CD14-positive monocyte (primary cell): Measurements from ENCODE around the gene RPTOR. TPM values are rescaled to one million over a fixed set of nuclear protein-coding genes. Genes with fewer than 3 reads are reported as not detected.

Experiments used
- DNase-seq, 3 donors: peaks; one replicate each; pipeline ENCODE4 v3.0.0-alpha.2; 2011 to 2022
- H2AFZ ChIP-seq: 2 replicates; pipeline ENCODE4 v1.6.0; 2012; ENCODE audit warnings: mild to moderate bottlenecking, low read depth, low read length, inconsistent platforms; ENCODE audit not compliant: insufficient read depth, poor library complexity, severe bottlenecking
- H3K27ac ChIP-seq, 2 donors: 1 replicate in 1 of 2; 2 replicates in 1 of 2; pipeline ENCODE4 v1.5.1; 2012 to 2013; ENCODE audit warnings: low read length in 2 of 2, control low read depth in 1 of 2, inconsistent platforms in 1 of 2, low read depth in 1 of 2, mild to moderate bottlenecking in 1 of 2
- H3K27me3 ChIP-seq, 2 donors: one replicate each; pipeline versions ENCODE4 v1.6.0 to v1.6.1; 2011 to 2013; ENCODE audit warnings: low read length in 2 of 2; ENCODE audit not compliant: control insufficient read depth in 2 of 2, insufficient read depth in 2 of 2
- H3K36me3 ChIP-seq, 2 donors: replicated peaks in 1 of 2; 1 replicate in 1 of 2; 2 replicates in 1 of 2; pipeline versions ENCODE4 v1.5.1 to v1.6.1; 2012 to 2013; ENCODE audit warnings: low read length in 2 of 2, control low read depth in 1 of 2, inconsistent platforms in 1 of 2, mild to moderate bottlenecking in 1 of 2; ENCODE audit not compliant: insufficient read depth in 2 of 2, control insufficient read depth in 1 of 2
- H3K4me1 ChIP-seq, 2 donors: 1 replicate in 1 of 2; 2 replicates in 1 of 2; pipeline versions ENCODE4 v1.5.1 to v1.6.1; 2012 to 2013; ENCODE audit warnings: low read length in 2 of 2, control low read depth in 1 of 2, inconsistent platforms in 1 of 2, mild to moderate bottlenecking in 1 of 2, moderate library complexity in 1 of 2; ENCODE audit not compliant: insufficient read depth in 2 of 2, control insufficient read depth in 1 of 2
- H3K4me2 ChIP-seq: replicated peaks from 2 replicates; pipeline ENCODE3; 2012; ENCODE audit warnings: low read length, moderate library complexity, mild to moderate bottlenecking; ENCODE audit not compliant: poor library complexity, severe bottlenecking; ENCODE audit errors: extremely low read depth
- H3K4me3 ChIP-seq, 3 experiments: fragments of 200-600 bp in 1 of 3; sonication (generic) in 1 of 3; replicated peaks in 1 of 3; 1 replicate in 2 of 3; 2 replicates in 1 of 3; pipeline ENCODE4 v1.5.1; 2011 to 2013; ENCODE audit warnings: low read length in 3 of 3, mild to moderate bottlenecking in 3 of 3, control low read depth in 2 of 3, low read depth in 2 of 3, inconsistent platforms in 1 of 3, moderate library complexity in 1 of 3
- H3K79me2 ChIP-seq: 2 replicates; pipeline ENCODE4 v1.6.0; 2012; ENCODE audit warnings: mild to moderate bottlenecking, control low read depth, inconsistent platforms, low read length, moderate library complexity; ENCODE audit not compliant: insufficient read depth
- H3K9ac ChIP-seq: 2 replicates; pipeline ENCODE4 v1.6.0; 2017; ENCODE audit warnings: low read length, mild to moderate bottlenecking; ENCODE audit not compliant: insufficient read depth, poor library complexity, severe bottlenecking
- H3K9me3 ChIP-seq, 2 donors: replicated peaks in 1 of 2; 1 replicate in 1 of 2; 2 replicates in 1 of 2; pipeline versions ENCODE4 v1.5.1 to v1.6.1; 2012 to 2013; ENCODE audit warnings: low read length in 2 of 2, control low read depth in 1 of 2; ENCODE audit not compliant: control insufficient read depth in 1 of 2, insufficient read depth in 1 of 2
- H4K20me1 ChIP-seq: 2 replicates; pipeline ENCODE4 v1.6.0; 2012; ENCODE audit warnings: mild to moderate bottlenecking, low read length, control low read depth, moderate library complexity; ENCODE audit not compliant: insufficient read depth
- H3K27ac Mint-ChIP-seq, 7 donors: one replicate each; pipeline ENCODE4 v1.8.0; 2020; ENCODE audit warnings: mild to moderate bottlenecking in 7 of 7, mixed read lengths in 7 of 7, moderate library complexity in 6 of 7, inconsistent platforms in 2 of 7
- H3K27me3 Mint-ChIP-seq, 3 donors: one replicate each; pipeline ENCODE4 v1.8.0; 2021 to 2022; ENCODE audit warnings: low read depth in 3 of 3, mild to moderate bottlenecking in 3 of 3, mixed read lengths in 3 of 3, moderate library complexity in 3 of 3, inconsistent platforms in 1 of 3
- H3K36me3 Mint-ChIP-seq, 2 donors: one replicate each; pipeline ENCODE4 v1.8.0; 2020; ENCODE audit warnings: mixed read lengths in 2 of 2, inconsistent platforms in 1 of 2, mild to moderate bottlenecking in 1 of 2
- H3K4me1 Mint-ChIP-seq: one replicate; pipeline ENCODE4 v1.8.0; 2020; ENCODE audit warnings: mild to moderate bottlenecking, mixed read lengths
- H3K4me3 Mint-ChIP-seq, 2 donors: one replicate each; pipeline ENCODE4 v1.8.0; 2020; ENCODE audit warnings: mild to moderate bottlenecking in 2 of 2, mixed read lengths in 2 of 2, moderate library complexity in 1 of 2
- H3K9me3 Mint-ChIP-seq, 7 donors: one replicate each; pipeline ENCODE4 v1.8.0; 2020 to 2022; ENCODE audit warnings: mixed read lengths in 7 of 7, mild to moderate bottlenecking in 6 of 7, moderate library complexity in 6 of 7, inconsistent platforms in 2 of 7
- WGBS: methylation state at CpG from one replicate; pipeline ENCODE4 v1.1.5; 2013; ENCODE audit warnings: missing lambda C conversion rate; ENCODE audit not compliant: insufficient coverage; 5-methylcytosine and 5-hydroxymethylcytosine counted together
- intact Hi-C, 2 donors: fragments of 100-400 bp; cut with micrococcal nuclease; formaldehyde crosslinking; loops; one replicate each; pipeline versions ENCODE4 v1.15.0 to v1.15.1; 2023
- polyA plus RNA-seq, 3 donors: library from polyadenylated mRNA; depleted of rRNA in 1 of 3; unstranded in 2 of 3; stranded (reverse) in 1 of 3; fragments of 300-500 nt in 2 of 3; fragments of >200 nt in 1 of 3; fragmentation: Illumina TruSeq in 2 of 3; gene quantifications; 1 replicate in 2 of 3; 2 replicates in 1 of 3; pipeline ENCODE4 v1.2.3, GENCODE V29; 2012 to 2021
- TF ChIP-seq, protein P1 (sequence below): fragments of 200-600 bp; IDR thresholded peaks from one replicate; pipeline ENCODE4 v1.8.0; 2022; ENCODE audit warnings: antibody characterized with exemption, mild to moderate bottlenecking

The RPTOR gene
- polyA plus RNA-seq, 3 donors, result 1.1 to 8.7 (median 2.6) TPM

DNA sequence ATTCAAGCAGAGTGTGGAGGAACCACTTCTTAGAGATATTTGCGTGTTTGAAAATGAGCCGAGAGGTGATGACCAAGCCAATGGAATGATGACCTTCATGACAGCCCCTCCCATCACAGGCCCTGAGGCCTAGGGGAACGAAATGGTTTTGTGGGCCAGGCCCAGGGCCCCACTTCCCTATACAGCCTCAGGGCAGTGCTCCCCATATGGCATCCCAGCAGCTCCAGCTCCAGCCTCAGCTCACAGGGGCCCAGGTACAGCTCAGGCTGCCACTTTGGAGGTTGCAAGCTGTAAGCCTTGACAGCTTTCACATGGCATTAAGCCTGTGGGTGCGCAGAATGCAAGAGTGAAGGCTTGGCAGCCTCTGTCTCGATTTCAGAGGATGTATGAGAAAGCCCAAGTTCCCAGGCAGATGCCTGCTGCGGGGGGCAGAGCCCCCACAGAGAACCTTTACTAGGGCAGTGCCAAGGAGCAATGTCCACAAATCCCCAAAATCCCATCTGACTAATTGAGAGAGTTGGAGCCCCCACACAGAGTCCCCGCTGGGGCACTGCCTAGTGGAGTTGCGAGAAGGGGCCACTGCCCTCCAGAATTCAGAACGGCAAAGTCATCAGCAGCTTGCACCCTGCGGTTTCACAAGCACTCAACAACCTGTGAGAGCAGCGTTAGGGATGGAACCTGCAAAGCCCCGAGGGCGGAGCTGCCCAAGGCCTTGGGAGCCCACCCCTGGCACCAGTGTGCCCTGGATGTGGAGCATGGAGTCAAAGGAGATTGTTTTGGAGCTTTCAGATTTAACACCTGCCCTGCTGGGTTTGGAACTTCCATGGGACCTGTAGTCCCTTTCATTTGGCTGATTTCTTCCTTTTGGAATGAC is 468.2 kb downstream of the RPTOR start:
- H3K27ac Mint-ChIP-seq, result no peak overlapping the region
- no peak overlapping the region for H3K9ac ChIP-seq

DNA sequence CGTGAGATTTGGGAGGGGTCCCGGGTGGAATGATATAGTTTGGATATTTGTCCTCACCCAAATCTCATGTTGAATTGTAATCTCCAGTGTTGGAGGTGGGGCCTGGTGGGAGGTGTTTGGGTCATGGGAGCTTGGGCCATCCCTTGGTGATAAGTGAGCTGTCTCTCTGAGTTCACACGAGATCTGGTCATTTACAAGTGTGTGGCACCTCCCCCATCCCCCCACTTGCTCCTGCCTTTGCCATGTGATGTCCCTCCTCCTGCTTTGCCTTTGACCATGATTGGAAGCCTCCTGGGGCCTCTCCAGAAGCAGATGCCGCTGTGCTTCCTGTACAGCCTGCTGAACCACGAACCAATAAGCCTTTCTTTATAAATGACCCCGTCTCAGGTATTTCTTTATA is 469.0 kb downstream of the RPTOR start:
- Mint-ChIP-seq H3K4me1 (peaks cover 41% of the 10 kb centered on the region), H3K36me3 (peaks cover 0 to 4% of the 10 kb centered on the region in 2 donors), H3K27me3 (peaks cover 0 to 6% (median 0%) of the 10 kb centered on the region in 3 donors), H3K4me3 (no peak overlapping the region), H3K9me3 (peaks cover 8 to 26% (median 18%) of the 10 kb centered on the region in 7 donors), H3K27ac (no peak overlapping the region)
- Histone ChIP-seq H3K9ac (no peak overlapping the region), H3K27ac (no peak overlapping the region), H2AFZ (no peak overlapping the region), H3K4me2 (no peak overlapping the region), H3K36me3 (no peaks in the 10 kb centered on the region), H3K4me3 (no peak overlapping the region), H3K9me3 (peaks cover 6 to 9% of the 10 kb centered on the region in 2 donors), H3K79me2 (no peaks in the 10 kb centered on the region), H3K4me1 (peaks cover 27 to 34% of the 10 kb centered on the region in 2 donors), H3K27me3 (no peaks in the 10 kb centered on the region), H4K20me1 (no peaks in the 10 kb centered on the region)
- TF ChIP-seq, protein P1, sequence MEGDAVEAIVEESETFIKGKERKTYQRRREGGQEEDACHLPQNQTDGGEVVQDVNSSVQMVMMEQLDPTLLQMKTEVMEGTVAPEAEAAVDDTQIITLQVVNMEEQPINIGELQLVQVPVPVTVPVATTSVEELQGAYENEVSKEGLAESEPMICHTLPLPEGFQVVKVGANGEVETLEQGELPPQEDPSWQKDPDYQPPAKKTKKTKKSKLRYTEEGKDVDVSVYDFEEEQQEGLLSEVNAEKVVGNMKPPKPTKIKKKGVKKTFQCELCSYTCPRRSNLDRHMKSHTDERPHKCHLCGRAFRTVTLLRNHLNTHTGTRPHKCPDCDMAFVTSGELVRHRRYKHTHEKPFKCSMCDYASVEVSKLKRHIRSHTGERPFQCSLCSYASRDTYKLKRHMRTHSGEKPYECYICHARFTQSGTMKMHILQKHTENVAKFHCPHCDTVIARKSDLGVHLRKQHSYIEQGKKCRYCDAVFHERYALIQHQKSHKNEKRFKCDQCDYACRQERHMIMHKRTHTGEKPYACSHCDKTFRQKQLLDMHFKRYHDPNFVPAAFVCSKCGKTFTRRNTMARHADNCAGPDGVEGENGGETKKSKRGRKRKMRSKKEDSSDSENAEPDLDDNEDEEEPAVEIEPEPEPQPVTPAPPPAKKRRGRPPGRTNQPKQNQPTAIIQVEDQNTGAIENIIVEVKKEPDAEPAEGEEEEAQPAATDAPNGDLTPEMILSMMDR, result no peak
- 71% methylated on average over 3 of the region's 6 CpGs for WGBS
- no peak for DNase-seq
- intact Hi-C loops, result no loop called here

More for the DNA sequence above, 468.2 kb downstream of the RPTOR start:
- intact Hi-C loops, result no loop called here
- H3K27ac ChIP-seq, result no peak overlapping the region
- H4K20me1 ChIP-seq, result no peaks in the 10 kb centered on the region
- H2AFZ ChIP-seq, result no peak overlapping the region
- peaks cover 10 to 26% (median 18%) of the 10 kb centered on the region in 7 donors for H3K9me3 Mint-ChIP-seq
- 92% methylated on average over 11 of the region's 13 CpGs for WGBS
- TF ChIP-seq, protein P1, result no peak
- no peak overlapping the region for H3K4me3 Mint-ChIP-seq
- no peaks in the 10 kb centered on the region for H3K27me3 ChIP-seq
- peaks cover 0 to 4% of the 10 kb centered on the region in 2 donors for H3K36me3 Mint-ChIP-seq
- H3K36me3 ChIP-seq, result no peaks in the 10 kb centered on the region
- no peak overlapping the region for H3K4me2 ChIP-seq
- H3K9me3 ChIP-seq, result peaks cover 6 to 9% of the 10 kb centered on the region in 2 donors
- H3K79me2 ChIP-seq, result no peaks in the 10 kb centered on the region
- H3K27me3 Mint-ChIP-seq, result peaks cover 0 to 5% (median 3%) of the 10 kb centered on the region in 3 donors
- H3K4me1 Mint-ChIP-seq, result peaks cover 33% of the 10 kb centered on the region
- peak in 1 of 3 donors; percentile 1 for DNase-seq
- H3K4me1 ChIP-seq, result peaks cover 20 to 31% of the 10 kb centered on the region in 2 donors
- no peak overlapping the region for H3K4me3 ChIP-seq
